Thymus (tissue), 11 donors: ENCODE measurements around the gene SEZ6L. TPM values are rescaled to one million over a fixed set of nuclear protein-coding genes. Genes with fewer than 3 reads are reported as not detected.

ENCODE experiments used
- DNase-seq, 9 donors: peaks; one replicate each; pipeline ENCODE4 v3.0.0-alpha.2; 2013; ENCODE audit warnings: low spot score in 9 of 9, low read depth in 6 of 9, missing footprints in 1 of 9
- H3K27ac ChIP-seq, 2 donors: one replicate each; pipeline ENCODE4 v1.5.1; 2013; ENCODE audit warnings: control low read depth in 1 of 2, low read depth in 1 of 2, low read length in 1 of 2, mild to moderate bottlenecking in 1 of 2, moderate library complexity in 1 of 2
- H3K27me3 ChIP-seq, 2 donors: one replicate each; pipeline ENCODE4 v1.5.1; 2013; ENCODE audit warnings: low read length in 1 of 2; ENCODE audit not compliant: control insufficient read depth in 2 of 2, insufficient read depth in 1 of 2
- H3K36me3 ChIP-seq, 2 donors: one replicate each; pipeline ENCODE4 v1.5.1; 2013; ENCODE audit warnings: low read length in 1 of 2, mild to moderate bottlenecking in 1 of 2, moderate library complexity in 1 of 2; ENCODE audit not compliant: control insufficient read depth in 2 of 2, insufficient read depth in 2 of 2
- H3K4me1 ChIP-seq, 2 donors: one replicate each; pipeline ENCODE4 v1.5.1; 2013; ENCODE audit warnings: low read length in 2 of 2; ENCODE audit not compliant: control insufficient read depth in 2 of 2, insufficient read depth in 2 of 2
- H3K4me3 ChIP-seq, 2 donors: one replicate each; pipeline ENCODE4 v1.5.1; 2013; ENCODE audit warnings: low read length in 2 of 2, control low read depth in 1 of 2, mild to moderate bottlenecking in 1 of 2
- H3K9me3 ChIP-seq, 2 donors: one replicate each; pipeline ENCODE4 v1.5.1; 2013; ENCODE audit warnings: low read length in 1 of 2, mild to moderate bottlenecking in 1 of 2; ENCODE audit not compliant: control insufficient read depth in 2 of 2, insufficient read depth in 1 of 2
- WGBS: extraction: QIAGEN DNeasy Blood & Tissue Kit; methylation state at CpG from one replicate; pipeline ENCODE4 v1.1.7; 2013; 5-methylcytosine and 5-hydroxymethylcytosine counted together
- polyA plus RNA-seq: library from polyadenylated mRNA; stranded (reverse); fragments of 200-250 nt; gene quantifications from one replicate; pipeline ENCODE4 v1.2.3, GENCODE V29; 2013
- total RNA-seq: library from RNA; stranded (reverse); fragments of 120-200 nt; gene quantifications from one replicate; pipeline ENCODE4 v1.2.4, GENCODE V29; 2013
- donor health status: healthy.

SEZ6L gene
- total and polyA plus RNA-seq, 2 donors: 0.37 to 0.90 TPM

DNA sequence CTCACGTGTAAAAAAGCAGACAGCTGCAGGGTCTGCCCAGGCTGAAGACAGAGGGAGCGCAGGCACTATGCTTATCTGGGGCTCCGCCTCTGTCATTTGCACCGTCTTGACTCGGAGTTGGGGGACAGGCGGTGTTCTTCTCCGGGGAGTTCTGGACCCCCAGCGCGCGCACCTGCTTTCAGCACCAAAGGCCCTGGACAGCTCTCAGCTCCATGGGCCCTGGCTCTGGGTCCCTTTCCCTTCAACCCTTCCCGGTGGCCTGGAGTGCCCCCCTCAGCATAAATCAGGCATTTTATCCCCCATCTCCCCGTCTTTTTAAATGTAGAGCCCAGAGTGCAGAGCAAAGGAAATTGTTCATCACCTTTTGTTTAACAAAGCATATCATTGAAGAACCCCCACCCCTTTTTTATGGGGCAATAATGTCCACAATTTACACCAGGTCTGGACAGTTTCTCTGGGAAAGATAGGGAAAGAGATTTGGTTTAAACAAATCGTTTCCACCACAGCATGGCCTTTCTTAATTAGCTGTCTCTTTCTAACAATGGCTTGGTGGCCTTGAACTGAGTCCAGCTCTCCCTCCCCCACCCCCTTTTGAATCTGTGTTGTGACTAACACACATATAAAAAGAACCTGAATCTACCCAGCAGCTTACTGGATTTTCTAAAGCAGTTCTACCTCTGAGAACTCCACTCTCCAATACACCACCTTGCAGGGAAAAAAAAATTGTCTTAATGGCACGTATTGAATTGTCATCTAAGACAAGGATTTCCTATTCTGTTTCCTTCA lies 1.7 kb downstream of the SEZ6L start:
- Histone ChIP-seq H3K27me3 (peaks cover 47% of the 10 kb centered on the region in 2 donors), H3K27ac (no peak overlapping the region), H3K4me3 (no peak overlapping the region), H3K4me1 (no peaks in the 10 kb centered on the region), H3K36me3 (no peaks in the 10 kb centered on the region), H3K9me3 (no peaks in the 10 kb centered on the region)
- WGBS: 15% methylated on average over 14 of the region's 14 CpGs
- peak in 4 of 9 donors; percentile 4 to 25 (median 10) for DNase-seq

GRCh38 chr22:26172389-26172990 lies 3.2 kb downstream of the SEZ6L start:
- no peak overlapping the region for H3K4me3 ChIP-seq
- H3K9me3 ChIP-seq: no peaks in the 10 kb centered on the region
- WGBS: 44% methylated on average over 5 of the region's 5 CpGs
- no peak overlapping the region for H3K27ac ChIP-seq
- H3K36me3 ChIP-seq: no peaks in the 10 kb centered on the region
- DNase-seq: peak in 3 of 9 donors; percentile 9 to 20 (median 16)
- peaks cover 44 to 45% of the 10 kb centered on the region in 2 donors for H3K27me3 ChIP-seq
- no peaks in the 10 kb centered on the region for H3K4me1 ChIP-seq

DNA sequence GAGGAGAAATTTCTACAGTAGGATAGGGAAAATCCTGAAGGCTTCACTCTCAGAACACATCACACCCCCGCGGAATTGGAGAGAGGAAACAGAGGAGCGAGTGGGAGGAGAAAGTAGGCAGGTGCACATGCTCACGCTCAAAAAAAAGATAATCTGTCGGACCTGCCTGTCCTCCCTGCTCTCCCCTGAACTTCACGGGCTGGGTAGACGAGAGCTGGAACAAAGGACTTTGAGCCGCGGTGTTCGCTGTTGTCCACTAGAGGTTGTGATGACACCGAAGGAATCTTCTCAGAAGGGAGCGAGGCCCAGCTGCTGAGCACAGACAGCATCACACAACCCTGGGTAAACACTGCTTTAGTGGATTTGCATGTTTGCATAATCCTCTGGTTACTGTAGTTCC lies 5.0 kb downstream of the SEZ6L start:
- peaks cover 28 to 29% of the 10 kb centered on the region in 2 donors for H3K27me3 ChIP-seq
- no peaks in the 10 kb centered on the region for H3K9me3 ChIP-seq
- no peaks in the 10 kb centered on the region for H3K36me3 ChIP-seq
- H3K4me3 ChIP-seq: no peak overlapping the region
- H3K4me1 ChIP-seq: no peaks in the 10 kb centered on the region
- DNase-seq: no peak
- no peak overlapping the region for H3K27ac ChIP-seq
- 51% methylated on average over 12 of the region's 12 CpGs for WGBS

DNA sequence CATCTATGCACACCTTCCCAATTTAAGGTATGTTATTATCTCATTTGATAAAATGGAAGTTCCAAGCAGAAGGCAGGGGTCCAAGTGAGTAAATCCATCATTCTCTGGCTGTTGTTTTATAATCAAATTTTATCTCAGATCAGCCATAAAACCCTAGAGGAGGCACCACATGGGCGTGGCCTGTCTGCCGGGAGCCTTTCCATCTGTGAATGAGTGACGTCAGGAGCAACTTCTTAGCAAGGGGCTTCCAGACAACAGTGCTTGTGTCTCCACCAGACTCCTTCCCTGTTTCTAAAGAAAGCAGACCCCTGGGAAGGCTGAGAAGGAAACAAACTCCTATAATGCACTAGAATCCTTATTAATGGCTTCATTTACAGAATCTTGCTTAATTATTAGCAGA lies 13.5 kb downstream of the SEZ6L start:
- Histone ChIP-seq H3K4me3 (no peak overlapping the region), H3K9me3 (no peaks in the 10 kb centered on the region), H3K27ac (no peak overlapping the region), H3K36me3 (no peaks in the 10 kb centered on the region), H3K4me1 (no peaks in the 10 kb centered on the region), H3K27me3 (no peaks in the 10 kb centered on the region)
- 83% methylated on average over 3 of the region's 3 CpGs for WGBS
- no peak for DNase-seq

DNA sequence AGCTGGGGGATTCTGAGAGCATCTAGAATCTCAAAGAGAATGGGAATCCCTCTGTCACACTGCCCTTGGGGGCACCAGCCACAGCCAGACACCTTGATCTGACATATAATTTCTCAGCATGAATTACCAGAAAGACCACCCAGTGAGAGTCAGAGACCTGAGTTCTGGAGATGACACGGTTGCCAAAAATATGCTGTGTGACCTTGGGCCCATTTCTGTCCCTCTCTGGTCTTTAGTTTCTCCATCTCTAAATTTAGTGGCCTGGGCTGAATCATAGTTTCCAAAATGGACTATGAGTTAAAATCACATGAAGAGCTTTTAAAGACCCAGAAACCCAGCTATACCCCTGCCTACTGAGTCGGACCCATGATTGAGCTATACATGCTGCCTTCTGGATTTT lies 15.9 kb downstream of the SEZ6L start:
- no peak for DNase-seq
- Histone ChIP-seq H3K4me1 (no peaks in the 10 kb centered on the region), H3K4me3 (no peak overlapping the region), H3K36me3 (no peaks in the 10 kb centered on the region), H3K27ac (no peak overlapping the region), H3K9me3 (no peaks in the 10 kb centered on the region), H3K27me3 (no peaks in the 10 kb centered on the region)
- WGBS: 97% methylated on average over 2 of the region's 2 CpGs

DNA sequence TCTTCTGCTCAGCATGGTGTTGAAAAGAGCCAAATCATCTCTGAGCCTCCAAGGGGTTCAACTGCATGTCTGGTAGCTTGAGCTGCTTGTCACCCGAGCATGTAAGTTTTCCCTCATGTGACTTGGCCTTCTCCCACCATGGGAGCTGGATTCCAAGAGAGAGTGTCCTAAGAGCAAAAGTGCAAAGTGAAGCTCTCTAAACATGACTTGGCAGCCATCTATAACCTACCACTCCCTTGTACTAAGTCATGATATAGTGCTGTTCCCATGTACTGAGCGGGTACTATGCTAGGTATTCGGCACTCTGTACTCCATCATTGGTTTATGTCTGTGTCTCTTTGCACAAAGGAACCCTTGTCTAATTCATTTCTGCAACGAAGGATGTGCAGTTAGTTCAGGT lies 19.1 kb downstream of the SEZ6L start:
- no peak for DNase-seq
- no peaks in the 10 kb centered on the region for H3K9me3 ChIP-seq
- no peak overlapping the region for H3K27ac ChIP-seq
- H3K36me3 ChIP-seq: no peaks in the 10 kb centered on the region
- H3K4me1 ChIP-seq: no peaks in the 10 kb centered on the region
- no peaks in the 10 kb centered on the region for H3K27me3 ChIP-seq
- H3K4me3 ChIP-seq: no peak overlapping the region
- WGBS: 88% methylated on average over 4 of the region's 4 CpGs

- Histone ChIP-seq H3K27ac (no peak overlapping the region), H3K4me3 (no peak overlapping the region), H3K27me3 (no peaks in the 10 kb centered on the region), H3K4me1 (no peaks in the 10 kb centered on the region), H3K9me3 (no peaks in the 10 kb centered on the region), H3K36me3 (no peaks in the 10 kb centered on the region)
- no peak for DNase-seq
- 84% methylated on average over 3 of the region's 3 CpGs for WGBS
Observed at GRCh38 chr22:26194313-26194712, 25.1 kb downstream of the SEZ6L start.

DNA sequence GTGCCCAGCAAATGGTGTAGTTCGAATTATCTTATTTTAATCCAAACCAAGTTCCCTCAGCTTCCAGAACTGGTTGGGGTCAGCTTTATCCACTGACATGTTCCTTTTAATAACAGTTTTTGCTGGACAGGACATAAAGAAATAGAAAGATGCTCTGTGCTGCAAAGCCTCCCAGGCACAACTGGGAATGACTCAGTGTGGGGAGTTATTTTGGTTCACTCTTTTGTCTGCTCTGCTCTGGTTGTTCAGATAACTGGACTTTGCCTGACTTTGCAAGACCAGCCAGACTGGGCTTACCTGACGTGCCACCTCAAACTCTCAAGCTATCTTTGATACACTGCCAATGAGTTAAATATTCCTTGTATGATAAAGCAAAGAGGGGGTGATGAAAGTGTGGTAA lies 25.6 kb downstream of the SEZ6L start:
- no peak for DNase-seq
- H3K36me3 ChIP-seq: no peaks in the 10 kb centered on the region
- H3K9me3 ChIP-seq: no peaks in the 10 kb centered on the region
- H3K27me3 ChIP-seq: no peaks in the 10 kb centered on the region
- no peak overlapping the region for H3K4me3 ChIP-seq
- WGBS: 89% methylated on average over 2 of the region's 2 CpGs
- H3K27ac ChIP-seq: no peak overlapping the region
- no peaks in the 10 kb centered on the region for H3K4me1 ChIP-seq

DNA sequence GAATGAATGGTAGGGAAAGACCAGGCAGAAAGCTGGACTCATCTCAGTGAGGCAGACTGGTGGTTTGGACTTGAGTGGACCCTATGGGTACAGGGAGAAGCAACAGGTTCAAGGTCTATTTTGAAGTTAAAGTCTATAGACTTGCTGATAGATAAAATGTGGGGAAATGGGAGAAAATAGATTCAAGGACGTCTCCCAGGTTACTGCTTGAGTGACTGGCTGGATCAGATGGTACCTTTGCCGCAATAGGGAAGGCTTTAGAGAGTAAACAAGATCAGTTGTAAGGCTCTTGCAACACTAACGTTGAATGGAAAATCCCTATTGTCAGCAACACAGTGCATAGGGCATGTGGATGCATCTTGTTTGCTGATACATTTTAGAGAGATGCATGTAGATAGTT lies 27.4 kb downstream of the SEZ6L start:
- Histone ChIP-seq H3K36me3 (no peaks in the 10 kb centered on the region), H3K4me3 (no peak overlapping the region), H3K27ac (no peak overlapping the region), H3K27me3 (no peaks in the 10 kb centered on the region), H3K4me1 (no peaks in the 10 kb centered on the region), H3K9me3 (no peaks in the 10 kb centered on the region)
- WGBS: 86% methylated on average over 3 of the region's 3 CpGs
- DNase-seq: no peak
